ENCODE results near the gene BCO1. TPM values are rescaled to one million over a fixed set of nuclear protein-coding genes. Genes with fewer than 3 reads are reported as not detected.

BCO1 gene
- total and polyA plus RNA-seq, 2 donors from 2014 or later = 1.4 to 3.0 TPM

GRCh38 chr16:81261049-81261648, 22.7 kb downstream of the BCO1 start:
- intact Hi-C loops (cut with DNase I) = no loop called here
- Histone ChIP-seq H3K27ac (ENCODE audit: low read depth in 2 of 2, low read length in 2 of 2) (no peak overlapping the region), H3K9me3 (ENCODE audit: control insufficient read depth in 2 of 3, insufficient read depth in 1 of 3, low read length in 3 of 3) (no peaks in the 10 kb centered on the region), H3K4me1 (ENCODE audit: control insufficient read depth in 2 of 3, insufficient read depth in 2 of 3, low read depth in 1 of 3, low read length in 3 of 3) (no peaks in the 10 kb centered on the region), H3K36me3 (ENCODE audit: control insufficient read depth in 2 of 3, insufficient read depth in 3 of 3, low read length in 3 of 3) (peaks cover 0 to 2% (median 0%) of the 10 kb centered on the region in 3 donors), H3K27me3 (ENCODE audit: control insufficient read depth, insufficient read depth, low read length) (no peaks in the 10 kb centered on the region), H3K9ac (ENCODE audit: low read length in 3 of 3) (no peak overlapping the region), H3K4me3 (ENCODE audit: low read length in 3 of 3) (no peak overlapping the region)
- peak in 1 of 5 donors; percentile 3 for DNase-seq
- no peak for FAIRE-seq
- peak; percentile 22 for TF ChIP-seq CTCF (IDR thresholded peaks at IDR 0.05; ENCODE audit: borderline replicate concordance, extremely low read depth, insufficient read depth)

GRCh38 chr16:81263470-81264220, 25.2 kb downstream of the BCO1 start:
- intact Hi-C loops (cut with DNase I) = no loop called here
- H3K4me3 ChIP-seq (ENCODE audit: low read length in 3 of 3) = no peak overlapping the region
- DNase-seq = peak in 4 of 5 donors; percentile 62 to 91 (median 78)
- H3K4me1 ChIP-seq (ENCODE audit: control insufficient read depth in 2 of 3, insufficient read depth in 2 of 3, low read depth in 1 of 3, low read length in 3 of 3) = no peaks in the 10 kb centered on the region
- H3K27me3 ChIP-seq (ENCODE audit: control insufficient read depth, insufficient read depth, low read length) = no peaks in the 10 kb centered on the region
- H3K27ac ChIP-seq (ENCODE audit: low read depth in 2 of 2, low read length in 2 of 2) = no peak overlapping the region
- no peak for FAIRE-seq
- no peaks in the 10 kb centered on the region for H3K9me3 ChIP-seq (ENCODE audit: control insufficient read depth in 2 of 3, insufficient read depth in 1 of 3, low read length in 3 of 3)
- peaks cover 0 to 2% (median 0%) of the 10 kb centered on the region in 3 donors for H3K36me3 ChIP-seq (ENCODE audit: control insufficient read depth in 2 of 3, insufficient read depth in 3 of 3, low read length in 3 of 3)
- TF ChIP-seq CTCF (IDR thresholded peaks at IDR 0.05; ENCODE audit: borderline replicate concordance, extremely low read depth, insufficient read depth) = no peak
- H3K9ac ChIP-seq (ENCODE audit: low read length in 3 of 3) = no peak overlapping the region

GRCh38 chr16:81264386-81264785, 25.9 kb downstream of the BCO1 start:
- H3K36me3 ChIP-seq (ENCODE audit: control insufficient read depth in 2 of 3, insufficient read depth in 3 of 3, low read length in 3 of 3) = peaks cover 0 to 2% (median 0%) of the 10 kb centered on the region in 3 donors
- no peaks in the 10 kb centered on the region for H3K4me1 ChIP-seq (ENCODE audit: control insufficient read depth in 2 of 3, insufficient read depth in 2 of 3, low read depth in 1 of 3, low read length in 3 of 3)
- no peaks in the 10 kb centered on the region for H3K9me3 ChIP-seq (ENCODE audit: control insufficient read depth in 2 of 3, insufficient read depth in 1 of 3, low read length in 3 of 3)
- H3K4me3 ChIP-seq (ENCODE audit: low read length in 3 of 3) = no peak overlapping the region
- H3K9ac ChIP-seq (ENCODE audit: low read length in 3 of 3) = no peak overlapping the region
- no peak for FAIRE-seq
- no peaks in the 10 kb centered on the region for H3K27me3 ChIP-seq (ENCODE audit: control insufficient read depth, insufficient read depth, low read length)
- no peak for TF ChIP-seq CTCF (IDR thresholded peaks at IDR 0.05; ENCODE audit: borderline replicate concordance, extremely low read depth, insufficient read depth)
- no peak for DNase-seq
- H3K27ac ChIP-seq (ENCODE audit: low read depth in 2 of 2, low read length in 2 of 2) = no peak overlapping the region
- intact Hi-C loops (cut with DNase I) = no loop called here

Data from kidney (tissue), 14 donors.